HepG2 (cell line): ENCODE data around the gene SGCD. TPM values are rescaled to one million over a fixed set of nuclear protein-coding genes. Genes with fewer than 3 reads are reported as not detected.

Experiments used
- ATAC-seq: fragments of 200-7000 bp; cut with Tn5 transposase; 3 replicates; pipeline ENCODE4 v1.9.1; 2020; ENCODE audit warnings: mild to moderate bottlenecking, moderate library complexity
- BruUV-seq: library from RNA; stranded (reverse); fragments of 400-500 nt; replicated peaks from 2 replicates; lab custom pipeline; 2021; lab: Mats Ljungman, UMichigan
- CTCF ChIA-PET: fragments of 300-600 bp; formaldehyde crosslinking; extraction: SDS; loops from one replicate; lab custom pipeline; 2021; ENCODE audit warnings: low total read pairs, inconsistent platforms, low intra/inter-chr PET ratio; lab: Yijun Ruan, JAX
- POLR2A ChIA-PET: fragments of 350-600 bp; sonication (Branson Sonifier 250); formaldehyde crosslinking; loops from one replicate; lab custom pipeline; 2020; ENCODE audit warnings: antibody characterized with exemption, inconsistent platforms; lab: Yijun Ruan, JAX
- DNase-seq: peaks from one replicate; pipeline ENCODE4 v3.0.0-alpha.2; 2015; ENCODE audit warnings: low spot score
- FAIRE-seq: peaks from 3 replicates; lab custom pipeline; 2011; peaks lifted over from hg19 to GRCh38; lab: Jason Lieb, UNC
- H2AFZ ChIP-seq: one replicate; pipeline ENCODE4 v1.6.1; 2011; ENCODE audit warnings: low read length, inconsistent platforms
- H3K27ac ChIP-seq: fragments of 300-600 bp; 3 replicates; pipeline ENCODE4 v1.8.0; 2011; ENCODE audit warnings: mixed run types, mild to moderate bottlenecking, mixed read lengths, low read length, inconsistent platforms; ENCODE audit not compliant: insufficient read depth; ENCODE audit errors: extremely low read length
- H3K27me3 ChIP-seq, 2 experiments: fragments of 200-600 bp in 1 of 2; 2 replicates in 1 of 2; 3 replicates in 1 of 2; pipeline versions ENCODE4 v1.6.0 to v1.8.0; 2011; ENCODE audit warnings: low read length in 2 of 2, mild to moderate bottlenecking in 2 of 2, moderate library complexity in 2 of 2, inconsistent platforms in 1 of 2; ENCODE audit not compliant: insufficient read depth in 2 of 2, control insufficient read depth in 1 of 2
- H3K36me3 ChIP-seq, 2 experiments: fragments of 200-600 bp in 1 of 2; replicated peaks in 1 of 2; 2 replicates in 1 of 2; 3 replicates in 1 of 2; pipeline versions ENCODE4 v1.5.1 to v1.8.0; 2011; ENCODE audit warnings: low read length in 2 of 2, inconsistent platforms in 1 of 2; ENCODE audit not compliant: insufficient read depth in 2 of 2, control insufficient read depth in 1 of 2
- H3K4me1 ChIP-seq: 2 replicates; pipeline ENCODE4 v1.5.1; 2012; ENCODE audit warnings: low read length, inconsistent platforms; ENCODE audit not compliant: insufficient read depth
- H3K4me2 ChIP-seq: 2 replicates; pipeline ENCODE4 v1.6.0; 2011; ENCODE audit warnings: low read depth, low read length, inconsistent platforms
- H3K4me3 ChIP-seq, 3 experiments: fragments of 200-600 bp in 1 of 3; sonication (generic), shearing (Covaris generic) in 1 of 3; replicated peaks in 1 of 3; 2 replicates each; pipeline ENCODE4 v1.5.1; 2011 to 2016; ENCODE audit warnings: low read length in 3 of 3, inconsistent platforms in 2 of 3, low read depth in 2 of 3, mild to moderate bottlenecking in 2 of 3, control low read depth in 1 of 3, mixed read lengths in 1 of 3; ENCODE audit not compliant: insufficient read depth in 1 of 3
- H3K79me2 ChIP-seq: one replicate; pipeline ENCODE4 v1.6.1; 2011; ENCODE audit warnings: low read length, inconsistent platforms; ENCODE audit not compliant: insufficient read depth
- H3K9ac ChIP-seq: 2 replicates; pipeline ENCODE4 v1.6.0; 2011; ENCODE audit warnings: mild to moderate bottlenecking, low read depth, low read length, inconsistent platforms; ENCODE audit not compliant: insufficient read depth
- H3K9me3 ChIP-seq: 2 replicates; pipeline ENCODE4 v1.5.1; 2012; ENCODE audit warnings: mild to moderate bottlenecking, low read length
- H4K20me1 ChIP-seq: 2 replicates; pipeline ENCODE4 v1.6.0; 2011; ENCODE audit warnings: inconsistent platforms, mild to moderate bottlenecking, low read length, moderate library complexity; ENCODE audit not compliant: insufficient read depth
- ARID4A ChIP-seq: sonication (generic); formaldehyde crosslinking; IDR thresholded peaks from 2 replicates; pipeline ENCODE4 v1.5.0; 2020; ENCODE audit warnings: mild to moderate bottlenecking, missing genetic modification reagents, borderline replicate concordance
- HIC2 ChIP-seq: sonication (generic); formaldehyde crosslinking; IDR thresholded peaks from 2 replicates; pipeline ENCODE4 v1.9.0; 2022; ENCODE audit warnings: low read depth, missing genetic modification reagents
- LRRFIP1 ChIP-seq: sonication (generic); formaldehyde crosslinking; conservative IDR thresholded peaks from 2 replicates; pipeline ENCODE4 v1.4.0; 2020; ENCODE audit warnings: missing genetic modification reagents
- PLSCR1 ChIP-seq: sonication (generic); formaldehyde crosslinking; IDR thresholded peaks from 2 replicates; pipeline ENCODE4 v1.5.0; 2020; ENCODE audit warnings: missing genetic modification reagents, mild to moderate bottlenecking, borderline replicate concordance
- ZBTB14 ChIP-seq: sonication (generic); formaldehyde crosslinking; IDR thresholded peaks from 2 replicates; pipeline ENCODE4 v1.4.0; 2020; ENCODE audit warnings: missing genetic modification reagents
- ZKSCAN1 ChIP-seq: fragments of 150-350 bp; IDR thresholded peaks from 2 replicates; pipeline ENCODE4 v1.6.1; 2014; ENCODE audit warnings: low read length
- ZNF441 ChIP-seq: sonication (generic); formaldehyde crosslinking; IDR thresholded peaks from 2 replicates; pipeline ENCODE4 v1.7.0; 2021; ENCODE audit warnings: missing genetic modification reagents, borderline replicate concordance
- WGBS: methylation state at CpG from one replicate; pipeline ENCODE4 v1.1.6; 2017; ENCODE audit warnings: low lambda C conversion rate; 5-methylcytosine and 5-hydroxymethylcytosine counted together
- in situ Hi-C: cut with HindIII; loops from 2 replicates; pipeline ENCODE4 v1.10.0; 2017; ENCODE audit warnings: low pct_unique_long_range_greater_than_20kb; ENCODE audit not compliant: extremely low pct_ligation_motif_present
- intact Hi-C: fragments of 100-400 bp; cut with micrococcal nuclease; formaldehyde crosslinking; loops from one replicate; pipeline ENCODE4 v1.10.0; 2022; ENCODE audit not compliant: unreplicated experiment
- polyA plus RNA-seq, 8 experiments: library from polyadenylated mRNA; depleted of rRNA in 3 of 8; stranded (reverse) in 7 of 8; unstranded in 1 of 8; fragments of >200 nt; fragmentation: Illumina TruSeq in 4 of 8; extraction: Trizol in 4 of 8; gene quantifications; 2 replicates each; pipeline versions ENCODE4 v1.2.1 to v1.2.3, GENCODE V29; 2011 to 2016; ENCODE audit warnings: low read depth in 4 of 8, missing spikeins in 1 of 8, mixed read lengths in 1 of 8; ENCODE audit not compliant: insufficient read depth in 1 of 8
- total RNA-seq, 5 experiments: library from RNA; depleted of rRNA; stranded (reverse); fragments of >200 nt; fragmentation: Illumina TruSeq; extraction: Trizol; gene quantifications; 2 replicates each; pipeline ENCODE4 v1.2.3, GENCODE V29; 2016; ENCODE audit warnings: low read depth in 1 of 5

SGCD gene
- total and polyA plus RNA-seq, 2 of the 13 experiments (the other 11 are each of a cell fraction or from before 2014, with no cell fraction given): not detected

- no peak for TF ChIP-seq ZBTB14 (CRISPR knock-in tag)
- TF ChIP-seq ARID4A (CRISPR knock-in tag): no peak
These were observed 34.6 kb downstream of the SGCD start (continued) for GRCh38 chr5:156361436-156362109.

- no peaks in the 10 kb centered on the region for H3K4me1 ChIP-seq
- H3K27ac ChIP-seq: no peak overlapping the region
- no peak overlapping the region for H3K4me3 ChIP-seq
- H3K79me2 ChIP-seq: no peaks in the 10 kb centered on the region
- no peaks in the 10 kb centered on the region for H3K36me3 ChIP-seq
- WGBS: 0% methylated on average over 2 of the region's 2 CpGs
- no peaks in the 10 kb centered on the region for H3K9me3 ChIP-seq
- POLR2A ChIA-PET: no interaction called here
- no peaks in the 10 kb centered on the region for H3K27me3 ChIP-seq
- ATAC-seq (no peak), FAIRE-seq (no peak), DNase-seq (no peak)
- H3K9ac ChIP-seq: no peak overlapping the region
- CTCF ChIA-PET: no interaction called here
- in situ Hi-C loops (no loop called here), intact Hi-C loops (no loop called here)
- H3K4me2 ChIP-seq: no peak overlapping the region
- no peaks in the 10 kb centered on the region for H4K20me1 ChIP-seq
- no peak overlapping the region for H2AFZ ChIP-seq
- BruUV-seq: no TSS peak
- TF ChIP-seq LRRFIP1 (CRISPR knock-in tag) (no peak), ZNF441 (no peak), HIC2 (CRISPR knock-in tag) (no peak), ZKSCAN1 (no peak), PLSCR1 (CRISPR knock-in tag) (no peak)
These were observed 36.9 kb downstream of the SGCD start for GRCh38 chr5:156363861-156364260.
